Measurements from ENCODE around the gene OXNAD1. TPM values are rescaled to one million over a fixed set of nuclear protein-coding genes. Genes with fewer than 3 reads are reported as not detected.

Gene OXNAD1
- total RNA-seq, 1 experiment from 2014 or later: 23.7 TPM

DNA sequence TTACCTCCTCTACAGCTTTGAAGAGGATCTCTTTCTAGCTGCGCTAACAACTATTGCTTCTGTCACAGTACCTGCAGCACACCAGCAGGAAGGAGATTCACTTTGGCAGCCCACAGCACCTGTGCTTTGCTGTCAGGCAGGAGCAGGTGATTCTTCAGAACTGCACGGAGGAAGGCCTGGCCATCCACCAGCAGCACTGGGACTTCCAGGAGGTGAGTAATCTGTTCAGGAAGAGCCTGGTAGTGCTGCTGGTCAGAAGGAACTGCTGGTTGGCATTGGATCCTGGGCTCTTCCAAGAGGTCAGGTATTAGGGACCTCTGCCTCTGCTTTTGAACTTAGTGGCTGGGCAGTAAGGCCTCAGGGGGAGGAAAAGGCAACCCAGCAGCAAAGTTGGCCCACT lies 42.5 kb upstream of the OXNAD1 start:
- no peak overlapping the region for H3K18ac ChIP-seq (ENCODE audit: insufficient read length, low read depth, low read length)
- H3K36me3 Mint-ChIP-seq (ENCODE audit: insufficient read depth in 1 of 3, low read depth in 3 of 3): no peaks in the 10 kb centered on the region; a peak in 1 of 7 replicates
- DNase-seq: no peak
- no peaks in the 10 kb centered on the region for H4K20me1 ChIP-seq (ENCODE audit: control insufficient read depth, insufficient read depth, insufficient read length)
- no peaks in the 10 kb centered on the region for H3K23me2 ChIP-seq (ENCODE audit: insufficient read length, low read depth, low read length, poor library complexity, severe bottlenecking)
- no peak overlapping the region for H2BK5ac ChIP-seq (ENCODE audit: insufficient read length, low read length)
- no peak overlapping the region for H4K91ac ChIP-seq (ENCODE audit: insufficient read length, low read depth, low read length)
- no peaks in the 10 kb centered on the region for H3K4me1 Mint-ChIP-seq
- H4K5ac ChIP-seq (ENCODE audit: insufficient read length, low read depth, low read length): no peak overlapping the region
- H3K27ac ChIP-seq (ENCODE audit: insufficient read length, low read depth, low read length): no peak overlapping the region
- H3K4me2 ChIP-seq (ENCODE audit: insufficient read depth, insufficient read length, low read length): no peak overlapping the region
- no peak overlapping the region for H3K27ac Mint-ChIP-seq
- no peaks in the 10 kb centered on the region for H3K9me3 ChIP-seq (ENCODE audit: control insufficient read depth, low read depth, low read length)
- H3K9ac ChIP-seq (ENCODE audit: extremely low read depth, insufficient read length, low read length): no peak overlapping the region
- no peak overlapping the region for H3K56ac ChIP-seq (ENCODE audit: insufficient read length, low read depth, low read length)
- H2BK12ac ChIP-seq (ENCODE audit: insufficient read length, low read depth, low read length): no peak overlapping the region
- no CpG with 5 or more reads among the region's 2 CpGs for WGBS (ENCODE audit: extremely low coverage, insufficient read length, low lambda C conversion rate)
- H2BK120ac ChIP-seq (ENCODE audit: low read depth, low read length, poor library complexity, severe bottlenecking): no peak overlapping the region
- H3K4me1 ChIP-seq (ENCODE audit: insufficient read depth, low read length): no peaks in the 10 kb centered on the region
- no peak overlapping the region for H2BK15ac ChIP-seq (ENCODE audit: low read depth, low read length)
- H3T11ph ChIP-seq (ENCODE audit: low read length): no peak overlapping the region
- H3K79me1 ChIP-seq (ENCODE audit: insufficient read depth, low read depth, low read length, poor library complexity, severe bottlenecking): no peaks in the 10 kb centered on the region
- H3K14ac ChIP-seq (ENCODE audit: insufficient read depth, low read length): no peak overlapping the region; the same call in 1 of the 2 replicates
- H3K4ac ChIP-seq (ENCODE audit: low read depth, low read length): no peak overlapping the region
- peaks cover 6% of the 10 kb centered on the region; the same call in 1 of the 2 replicates for H3K27me3 Mint-ChIP-seq (ENCODE audit: low read depth)
- no peak overlapping the region for H2AFZ ChIP-seq (ENCODE audit: low read length)
- no peak overlapping the region for H3K23ac ChIP-seq (ENCODE audit: insufficient read length, low read depth, low read length)
- H2BK20ac ChIP-seq (ENCODE audit: low read depth, low read length, poor library complexity, severe bottlenecking): no peak overlapping the region
- H4K8ac ChIP-seq (replicated peaks; ENCODE audit: insufficient read length, low read depth, low read length): no peak overlapping the region
- H3K27me3 ChIP-seq (ENCODE audit: insufficient read depth, low read length): no peaks in the 10 kb centered on the region
- H2AK5ac ChIP-seq (ENCODE audit: insufficient read length, low read length): no peak overlapping the region
- no peak for TF ChIP-seq CTCF (conservative IDR thresholded peaks at IDR 0.05)
- H3K4me3 Mint-ChIP-seq: no peak overlapping the region
- H3K9me3 Mint-ChIP-seq: no peaks in the 10 kb centered on the region
- no peaks in the 10 kb centered on the region for H3K79me2 ChIP-seq (ENCODE audit: insufficient read depth, low read length)
